H1 (cell line): Measurements from ENCODE around the gene UBC.

Experiments
- BCL11A ChIP-seq, 2 experiments: IDR thresholded peaks; one replicate each; pipeline ENCODE4 v1.6.1; 2011; ENCODE audit warnings: low read depth in 2 of 2, low read length in 2 of 2, mild to moderate bottlenecking in 2 of 2
- BRCA1 ChIP-seq: IDR thresholded peaks from 2 replicates; pipeline ENCODE4 v1.6.1; 2012; ENCODE audit warnings: low read depth, low read length, improper control_type of control experiment
- CEBPB ChIP-seq: IDR thresholded peaks from 2 replicates; pipeline ENCODE4 v1.6.1; 2012; ENCODE audit warnings: low read depth, low read length
- EP300 ChIP-seq, 2 experiments: IDR thresholded peaks; 1 replicate in 1 of 2; 2 replicates in 1 of 2; pipeline ENCODE4 v1.6.1; 2011 to 2012; ENCODE audit warnings: low read depth in 2 of 2, low read length in 2 of 2, mild to moderate bottlenecking in 2 of 2, borderline replicate concordance in 1 of 2, inconsistent platforms in 1 of 2, moderate library complexity in 1 of 2
- RNF2 ChIP-seq: fragments of 200-900, 300-1000 bp; sonication (generic); IDR thresholded peaks from 2 replicates; pipeline ENCODE4 v1.7.1; 2016; ENCODE audit warnings: borderline replicate concordance, low read depth, mild to moderate bottlenecking, antibody characterized with exemption, low read length; ENCODE audit not compliant: poor library complexity, severe bottlenecking; ENCODE audit errors: missing control alignments
- SIX5 ChIP-seq: IDR thresholded peaks from 2 replicates; pipeline ENCODE4 v1.6.1; 2011; ENCODE audit warnings: mild to moderate bottlenecking, low read depth, low read length
- SRF ChIP-seq: IDR thresholded peaks from 2 replicates; pipeline ENCODE4 v1.6.1; 2011; ENCODE audit warnings: mild to moderate bottlenecking, low read depth, low read length, moderate library complexity
- TAF1 ChIP-seq: IDR thresholded peaks from 2 replicates; pipeline ENCODE4 v1.6.1; 2011; ENCODE audit warnings: mild to moderate bottlenecking, low read depth, low read length
- TCF12 ChIP-seq: IDR thresholded peaks from 2 replicates; pipeline ENCODE4 v1.6.1; 2011; ENCODE audit warnings: low read depth, mild to moderate bottlenecking, low read length
- YY1 ChIP-seq: IDR thresholded peaks from 2 replicates; pipeline ENCODE4 v1.6.1; 2011; ENCODE audit warnings: low read depth, mild to moderate bottlenecking, low read length
- TF ChIP-seq, protein P1 (sequence below), 3 experiments: IDR thresholded peaks; 1 replicate in 2 of 3; 2 replicates in 1 of 3; pipeline versions ENCODE4 v1.5.1 to v1.6.1; 2011; ENCODE audit warnings: low read length in 3 of 3, mild to moderate bottlenecking in 3 of 3, inconsistent platforms in 2 of 3, low read depth in 1 of 3, moderate library complexity in 1 of 3; ENCODE audit not compliant: insufficient read depth in 1 of 3; ENCODE audit errors: control extremely low read depth in 1 of 3

DNA sequence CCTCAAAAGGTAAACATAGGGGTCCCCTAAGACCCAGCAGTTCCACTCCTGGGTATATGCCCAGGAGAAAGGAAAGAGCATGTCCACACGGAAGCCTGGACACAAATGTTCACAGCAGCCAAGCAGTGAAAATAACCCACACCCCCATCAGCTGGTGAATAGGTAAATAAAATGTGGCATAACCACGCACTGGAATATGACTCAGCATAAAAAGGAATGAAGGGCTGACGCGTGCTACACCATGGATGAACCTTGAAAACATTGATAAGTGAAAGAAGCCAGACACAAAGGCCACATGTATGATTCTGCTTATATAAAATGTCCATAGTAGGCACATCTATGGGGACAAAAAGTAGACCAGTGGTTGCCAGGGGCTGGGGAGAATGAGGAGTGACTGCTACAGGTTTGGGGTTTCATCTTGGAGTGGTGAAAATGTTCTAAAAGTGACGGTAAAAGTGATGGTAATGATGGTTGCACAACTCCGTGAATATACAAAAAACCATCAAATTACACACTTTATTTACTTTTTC lies 47.0 kb downstream of the UBC start:
- TF ChIP-seq YY1 = no peak
- TF ChIP-seq EP300 (IDR thresholded peaks at IDR 0.05; ENCODE audit: borderline replicate concordance in 1 of 2, low read depth in 2 of 2, low read length in 2 of 2) = no peak
- TF ChIP-seq SRF = no peak
- TF ChIP-seq TAF1 = no peak
- TF ChIP-seq RNF2 = no peak
- TF ChIP-seq SIX5 = no peak
- no peak for TF ChIP-seq TCF12
- TF ChIP-seq, protein P1, sequence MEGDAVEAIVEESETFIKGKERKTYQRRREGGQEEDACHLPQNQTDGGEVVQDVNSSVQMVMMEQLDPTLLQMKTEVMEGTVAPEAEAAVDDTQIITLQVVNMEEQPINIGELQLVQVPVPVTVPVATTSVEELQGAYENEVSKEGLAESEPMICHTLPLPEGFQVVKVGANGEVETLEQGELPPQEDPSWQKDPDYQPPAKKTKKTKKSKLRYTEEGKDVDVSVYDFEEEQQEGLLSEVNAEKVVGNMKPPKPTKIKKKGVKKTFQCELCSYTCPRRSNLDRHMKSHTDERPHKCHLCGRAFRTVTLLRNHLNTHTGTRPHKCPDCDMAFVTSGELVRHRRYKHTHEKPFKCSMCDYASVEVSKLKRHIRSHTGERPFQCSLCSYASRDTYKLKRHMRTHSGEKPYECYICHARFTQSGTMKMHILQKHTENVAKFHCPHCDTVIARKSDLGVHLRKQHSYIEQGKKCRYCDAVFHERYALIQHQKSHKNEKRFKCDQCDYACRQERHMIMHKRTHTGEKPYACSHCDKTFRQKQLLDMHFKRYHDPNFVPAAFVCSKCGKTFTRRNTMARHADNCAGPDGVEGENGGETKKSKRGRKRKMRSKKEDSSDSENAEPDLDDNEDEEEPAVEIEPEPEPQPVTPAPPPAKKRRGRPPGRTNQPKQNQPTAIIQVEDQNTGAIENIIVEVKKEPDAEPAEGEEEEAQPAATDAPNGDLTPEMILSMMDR (IDR thresholded peaks at IDR 0.05; ENCODE audit: control extremely low read depth in 1 of 3, insufficient read depth in 1 of 3, low read depth in 1 of 3, low read length in 3 of 3) = no peak
- TF ChIP-seq CEBPB = no peak
- TF ChIP-seq BRCA1 = no peak
- no peak for TF ChIP-seq BCL11A (IDR thresholded peaks at IDR 0.05; ENCODE audit: low read depth in 2 of 2, low read length in 2 of 2)
